NCI-H128 (cell line): Measurements from ENCODE around the gene PKP1.

ENCODE experiments used
- DNase-seq: peaks from one replicate; lab custom pipeline; 2025; ENCODE audit not compliant: unreplicated experiment; lab: John Stamatoyannopoulos, UW

Gene PKP1

DNA sequence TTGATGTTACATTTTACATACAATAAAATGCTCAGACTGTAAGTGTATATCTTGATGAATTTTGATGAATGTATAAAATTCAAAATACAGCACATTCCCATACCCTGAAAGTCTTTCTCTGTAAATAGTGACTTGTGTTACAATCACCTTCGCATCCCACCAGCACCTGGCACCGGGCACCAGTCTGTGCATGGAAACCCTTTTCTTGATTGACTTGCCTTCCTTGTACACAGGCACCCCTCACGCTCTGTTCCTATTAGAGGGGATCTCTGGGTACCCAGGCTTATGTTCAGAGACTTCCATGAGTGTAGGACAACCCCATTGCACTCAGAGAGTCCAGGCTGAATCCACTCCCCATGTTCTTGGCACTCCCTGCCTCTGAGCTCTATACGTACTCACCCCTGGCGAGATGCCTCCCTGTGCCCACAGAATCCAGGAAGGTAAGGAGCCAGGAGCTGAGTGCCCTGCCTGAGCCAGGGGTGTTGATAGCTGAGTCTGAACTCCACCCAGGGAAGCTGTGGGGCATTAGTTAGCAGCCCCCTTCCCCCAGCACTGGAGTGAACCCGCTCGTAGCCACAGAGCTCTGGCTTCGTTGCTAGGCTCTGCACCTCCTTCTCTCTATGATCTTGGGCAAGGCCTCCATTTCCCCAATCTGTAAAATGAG, 22.5 kb upstream of the PKP1 start:
- no peak for DNase-seq

DNA sequence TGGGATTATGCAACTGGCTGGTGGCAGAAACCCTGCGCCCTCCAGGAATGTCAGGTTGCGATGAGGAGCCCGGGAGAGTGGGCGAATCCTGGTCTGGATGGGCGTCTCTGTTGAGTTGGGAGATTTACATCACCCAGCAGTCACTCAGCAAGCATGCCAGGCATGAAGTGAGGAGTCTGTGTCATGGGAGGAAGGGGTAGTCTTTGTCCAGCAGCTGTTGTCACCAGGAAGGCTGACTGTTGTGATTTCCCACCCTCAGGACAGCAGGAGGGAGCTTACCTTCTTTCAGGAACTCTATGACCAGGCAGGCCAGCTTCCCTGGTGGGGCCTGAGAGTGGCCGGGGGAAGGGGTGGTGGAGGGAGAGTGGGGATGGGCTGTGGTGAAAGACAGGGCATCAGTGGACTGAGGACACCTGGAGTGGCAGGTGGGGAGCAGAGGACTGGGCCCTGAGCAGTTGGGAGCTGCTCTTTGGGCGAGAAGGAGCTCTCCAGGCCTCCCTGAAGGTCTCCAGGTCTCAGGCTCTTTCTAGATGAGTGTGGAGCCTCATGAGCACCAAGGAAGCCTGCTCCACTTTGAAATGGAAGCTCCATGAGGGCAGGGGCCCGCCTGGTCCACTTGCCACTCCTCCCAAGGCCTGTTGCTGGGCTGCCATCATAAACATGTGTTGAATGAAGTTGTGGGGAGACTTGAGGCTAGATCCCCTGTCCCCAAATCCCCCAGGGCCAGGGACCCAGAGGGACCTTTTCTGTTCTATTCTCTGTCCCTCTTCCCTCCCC, 21.3 kb upstream of the PKP1 start:
- DNase-seq: no peak

DNA sequence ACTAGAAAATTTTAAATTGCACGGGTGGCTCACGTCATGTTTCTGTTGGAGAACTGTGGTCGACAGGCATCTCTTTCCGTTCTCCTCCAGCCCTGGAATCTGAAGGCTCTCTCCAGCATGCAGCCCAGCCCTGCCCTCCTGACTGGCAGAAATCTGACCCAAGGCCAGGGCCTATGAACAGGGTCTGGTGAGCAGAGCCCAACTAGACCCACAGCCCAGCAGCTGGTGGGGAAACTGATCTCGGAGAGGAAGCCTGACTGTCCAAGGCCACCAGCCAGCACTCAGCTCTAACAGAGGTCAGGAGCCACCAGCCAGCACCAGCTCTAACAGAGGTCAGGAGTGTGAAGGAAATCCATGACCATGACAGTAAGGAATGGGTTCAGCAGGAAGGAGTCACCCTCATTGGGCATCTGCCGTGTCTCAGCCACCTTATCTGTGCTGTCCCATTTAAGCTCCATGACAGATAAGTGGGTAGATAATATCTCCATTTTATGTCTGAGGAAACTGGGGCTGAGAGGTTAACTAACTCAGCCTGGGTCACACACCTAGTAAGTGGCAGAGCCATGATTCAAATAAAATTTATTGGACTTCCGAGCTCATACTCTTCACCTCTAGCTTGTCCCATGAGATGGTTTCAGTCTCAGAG, 20.2 kb upstream of the PKP1 start:
- DNase-seq: no peak

DNA sequence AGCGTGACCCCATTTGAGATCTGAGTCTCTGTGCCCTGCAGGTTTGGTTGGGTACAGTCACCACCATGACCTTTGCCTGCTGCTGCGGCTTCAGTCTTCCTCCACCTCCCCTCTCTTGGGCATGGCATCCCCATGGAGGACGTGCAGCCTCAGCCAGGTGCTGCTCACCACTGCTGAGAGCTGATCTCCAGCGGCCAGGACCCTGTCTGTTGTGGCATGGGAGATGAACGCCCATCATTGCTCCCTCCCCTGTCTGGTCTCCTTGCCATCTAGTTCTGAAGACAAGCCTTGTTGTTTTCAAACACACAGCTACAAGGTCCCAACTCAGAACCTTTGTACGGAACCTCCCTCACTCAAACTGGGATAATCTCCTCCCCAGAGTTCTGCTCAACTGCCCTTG, 19.2 kb upstream of the PKP1 start:
- DNase-seq: no peak

DNA sequence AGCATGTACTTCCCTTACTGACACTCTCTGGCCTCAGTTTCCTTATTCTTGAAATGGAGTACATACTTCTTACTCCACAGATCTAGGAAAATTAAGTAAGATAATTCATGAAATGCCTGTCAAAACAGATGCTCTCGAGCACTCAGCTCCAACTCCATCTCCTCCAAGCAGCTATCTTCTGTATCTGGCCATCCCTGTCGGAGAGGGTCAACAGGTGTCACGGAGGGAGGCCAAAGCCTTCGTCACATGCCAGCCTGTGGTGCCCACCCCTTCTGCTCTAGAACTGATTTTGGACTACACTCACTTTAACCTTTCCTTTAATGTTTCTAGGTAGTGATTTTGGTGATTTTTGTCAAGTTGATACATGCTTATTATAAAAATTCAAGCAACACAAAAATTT, 18.8 kb upstream of the PKP1 start:
- DNase-seq: no peak

- no peak for DNase-seq
Observed at GRCh38 chr1:201265756-201266155, 17.6 kb upstream of the PKP1 start.

DNA sequence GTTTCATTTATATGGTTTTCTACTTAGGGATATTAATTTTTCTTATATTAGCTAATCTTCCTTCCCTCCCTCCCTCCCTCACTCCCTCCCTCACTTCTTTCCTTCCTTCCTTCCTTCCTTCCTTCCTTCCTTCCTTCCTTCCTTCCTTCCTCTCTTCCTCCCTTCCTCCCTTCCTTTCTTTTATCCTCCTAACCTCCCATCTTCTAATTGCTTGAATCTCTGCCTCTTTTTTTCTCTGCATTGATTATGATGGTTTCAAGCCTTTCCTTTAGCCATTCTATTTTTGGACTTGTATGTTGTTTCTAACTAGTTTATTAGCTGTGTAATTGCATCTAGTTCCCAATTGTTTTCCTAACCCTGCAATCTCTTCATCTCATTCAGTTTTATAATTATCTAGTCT, 17.0 kb upstream of the PKP1 start:
- DNase-seq: no peak

DNA sequence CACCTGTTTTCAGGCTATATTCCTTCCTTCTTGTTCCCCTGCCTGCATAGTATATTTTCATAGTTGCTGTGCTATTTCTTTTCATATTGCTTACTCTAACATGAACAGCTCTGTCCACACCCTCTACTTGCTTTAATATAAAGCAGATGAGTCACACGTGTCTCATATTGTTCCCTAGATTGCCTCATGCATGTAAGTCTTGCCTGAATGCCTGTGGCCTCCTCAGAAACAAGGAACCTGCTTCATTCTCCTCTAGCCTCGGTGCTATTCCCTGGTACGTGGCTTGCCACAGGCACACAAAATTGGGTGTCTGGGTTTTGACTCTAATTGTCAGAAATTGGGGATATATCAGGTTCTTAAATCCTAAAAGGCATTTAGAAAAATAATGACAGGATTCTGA, 16.5 kb upstream of the PKP1 start:
- DNase-seq: no peak

GRCh38 chr1:201267481-201268229, 15.7 kb upstream of the PKP1 start:
- DNase-seq: no peak

DNA sequence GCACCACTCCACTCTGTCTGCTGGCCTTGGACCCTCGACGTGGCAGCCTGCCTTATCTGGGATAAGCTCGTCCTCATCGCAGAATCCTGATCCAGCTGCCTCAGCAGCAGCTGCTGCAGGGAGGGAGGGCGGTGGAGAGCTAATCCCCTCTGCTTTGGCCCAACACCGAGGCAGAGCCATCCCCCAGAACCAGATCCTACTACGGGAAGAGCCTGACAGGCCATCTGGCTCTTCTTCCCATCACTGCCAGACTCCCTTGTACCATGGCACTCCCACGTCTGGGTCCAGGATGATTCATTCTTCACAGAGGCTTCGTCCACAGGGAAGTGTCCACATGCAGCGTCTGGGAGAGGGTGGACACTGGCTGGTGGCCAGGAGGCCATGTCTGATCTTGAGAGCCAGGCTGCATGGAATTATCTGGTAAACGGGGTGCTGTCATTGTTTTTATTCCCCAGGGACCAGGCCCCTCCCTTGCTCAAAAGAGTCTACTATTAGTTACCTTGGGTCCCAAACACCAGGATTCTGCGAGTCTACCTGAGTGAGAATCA, 14.6 kb upstream of the PKP1 start:
- DNase-seq: no peak

- no peak for DNase-seq
Observed at GRCh38 chr1:201269281-201269680, 14.0 kb upstream of the PKP1 start.

GRCh38 chr1:201269900-201270410, 13.4 kb upstream of the PKP1 start:
- no peak for DNase-seq

DNA sequence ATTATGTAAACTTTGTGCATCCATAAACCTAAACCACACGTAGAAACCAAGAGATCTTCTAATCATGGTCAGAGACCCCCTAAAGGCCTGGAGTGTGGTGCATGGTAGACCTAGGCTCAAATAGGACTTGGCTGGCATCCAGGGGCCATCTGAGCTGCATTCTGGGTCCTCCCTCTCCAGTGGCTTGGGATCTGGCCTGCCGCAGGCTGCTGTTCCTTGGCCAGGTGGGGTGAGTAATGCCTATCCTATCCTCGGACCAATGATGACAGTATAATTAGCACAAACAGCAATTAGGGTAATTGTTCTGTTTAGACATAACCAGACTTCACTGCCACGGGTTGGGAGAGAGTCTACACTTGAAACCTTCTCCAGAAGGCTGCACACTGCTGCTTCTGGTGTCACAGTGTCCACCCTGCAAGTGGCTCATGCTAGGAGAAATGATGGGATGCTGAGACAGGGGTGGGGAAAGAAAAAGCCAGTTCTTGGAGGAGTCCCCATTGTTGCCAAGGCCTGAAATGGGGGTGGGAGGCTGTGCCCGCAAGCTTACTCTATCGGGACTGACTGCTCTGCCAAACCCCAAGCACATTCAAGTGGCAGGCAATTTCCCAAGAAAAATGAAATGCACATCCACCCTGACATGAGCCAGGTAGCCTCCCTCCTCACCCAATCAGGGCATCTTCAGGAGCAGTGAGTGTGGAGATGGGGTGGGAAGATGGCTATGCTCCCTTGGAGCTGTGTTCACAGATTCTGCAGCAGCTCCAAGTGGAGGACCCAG, 12.5 kb upstream of the PKP1 start:
- DNase-seq: no peak

DNA sequence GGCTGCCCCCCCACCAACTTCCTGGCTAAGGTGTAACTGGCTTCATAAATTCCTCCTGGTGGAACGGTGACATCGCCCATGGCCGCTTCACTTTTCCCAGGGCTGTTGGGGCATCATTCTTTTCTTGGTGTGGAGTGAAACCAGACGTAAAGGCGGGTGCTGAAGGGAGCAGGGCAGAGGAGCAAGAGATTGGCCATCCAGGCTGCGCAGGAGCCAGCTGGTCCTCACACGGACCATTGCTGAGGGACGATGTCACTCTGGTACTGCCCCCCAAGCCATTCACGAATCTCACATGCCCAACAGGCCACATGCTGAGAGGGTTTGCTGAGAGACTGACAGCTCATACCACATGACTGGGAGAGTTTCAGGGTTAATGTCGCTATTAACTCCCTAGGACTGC, 10.5 kb upstream of the PKP1 start:
- DNase-seq: no peak

DNA sequence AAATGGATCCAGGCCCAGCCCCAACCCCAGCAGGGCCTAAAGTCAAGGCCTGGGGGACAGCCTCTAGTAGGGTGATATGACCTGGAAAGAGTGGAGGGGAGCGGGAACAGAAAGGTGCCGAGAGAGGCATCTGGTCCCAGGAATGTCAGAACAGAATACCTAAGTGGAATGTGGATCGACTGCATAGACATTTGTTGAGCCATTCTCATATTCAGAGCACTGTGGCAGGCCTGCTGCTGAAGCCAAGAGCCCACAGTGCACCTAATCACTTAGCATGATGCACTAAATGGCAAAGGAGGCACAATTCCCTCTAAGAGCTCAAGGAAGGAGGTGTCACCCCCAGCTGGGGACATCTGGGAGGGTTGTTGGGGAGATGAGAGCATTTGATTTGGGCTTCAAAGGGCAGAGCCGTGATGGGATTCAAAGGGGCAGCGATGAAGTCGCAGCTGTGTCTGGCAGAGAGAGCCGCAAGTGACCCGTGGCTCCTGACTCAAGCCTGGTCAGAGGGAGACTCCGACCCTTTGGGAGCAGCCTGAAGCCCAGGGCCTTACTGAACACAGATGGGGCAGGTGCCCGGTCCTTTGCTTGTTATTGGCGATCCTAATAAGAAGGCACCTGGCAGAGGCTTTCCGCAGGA, 8.6 kb upstream of the PKP1 start:
- DNase-seq: no peak

DNA sequence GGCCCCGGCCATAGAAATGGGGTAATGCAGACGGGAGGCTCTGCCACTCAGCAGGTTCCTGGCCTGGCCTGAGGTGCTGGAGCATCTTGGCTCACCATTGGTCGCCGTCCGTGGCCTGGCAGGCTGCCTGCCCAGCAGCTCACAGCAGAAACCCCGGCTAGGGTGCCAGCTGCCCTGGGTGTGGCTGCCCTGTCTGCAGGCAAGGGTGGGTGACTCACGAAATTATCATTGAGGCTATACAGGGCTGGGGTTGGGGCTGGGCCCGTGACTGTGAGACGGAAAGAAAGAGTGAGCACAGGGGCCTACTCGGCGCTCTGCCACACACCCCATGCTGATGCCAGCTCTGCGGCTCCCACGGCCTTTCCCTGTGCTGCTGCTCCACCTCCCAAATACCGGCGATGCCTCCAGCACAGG, 8.0 kb upstream of the PKP1 start:
- DNase-seq: no peak

- DNase-seq: no peak
Observed at GRCh38 chr1:201276891-201277290, 6.4 kb upstream of the PKP1 start.

DNA sequence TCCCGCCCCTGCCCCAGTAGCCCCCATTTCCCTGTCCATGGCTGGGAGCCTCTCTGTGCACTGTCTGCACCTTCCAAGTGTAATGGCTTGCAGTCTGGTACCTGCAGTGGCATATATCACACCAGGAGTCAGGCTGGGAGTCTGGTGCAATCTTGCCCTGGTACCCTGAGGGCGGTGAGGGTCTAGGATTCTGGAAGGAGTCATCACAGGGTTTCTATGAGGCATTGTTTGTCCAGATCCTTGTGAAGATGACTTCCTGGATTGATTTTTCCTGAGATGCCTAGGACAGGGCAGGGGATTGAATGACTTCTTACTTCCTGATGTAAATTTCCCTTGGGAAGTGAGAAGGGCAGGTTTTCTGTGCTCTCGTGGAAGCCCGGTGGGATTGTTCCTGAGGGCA, 5.9 kb upstream of the PKP1 start:
- no peak for DNase-seq

DNA sequence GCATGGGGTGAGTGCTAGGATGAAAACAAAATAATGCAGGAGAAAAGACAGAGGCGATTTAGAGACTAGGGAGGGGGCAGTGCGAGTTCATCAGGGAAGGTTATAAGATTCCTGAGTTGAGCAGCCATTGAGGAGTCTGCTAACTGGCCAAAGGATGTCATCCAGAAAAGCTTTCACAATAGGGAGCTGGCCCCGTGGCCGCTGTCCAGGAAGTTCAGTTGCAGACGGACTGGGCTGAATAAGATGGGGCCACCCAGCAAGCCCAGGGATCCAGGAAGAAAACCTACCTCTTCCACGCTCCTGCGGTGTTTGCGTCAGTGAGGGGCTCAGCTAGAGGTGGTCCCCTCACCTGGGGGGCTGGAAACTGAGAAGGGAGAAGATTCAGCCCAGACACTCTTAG, 4.0 kb upstream of the PKP1 start:
- no peak for DNase-seq

DNA sequence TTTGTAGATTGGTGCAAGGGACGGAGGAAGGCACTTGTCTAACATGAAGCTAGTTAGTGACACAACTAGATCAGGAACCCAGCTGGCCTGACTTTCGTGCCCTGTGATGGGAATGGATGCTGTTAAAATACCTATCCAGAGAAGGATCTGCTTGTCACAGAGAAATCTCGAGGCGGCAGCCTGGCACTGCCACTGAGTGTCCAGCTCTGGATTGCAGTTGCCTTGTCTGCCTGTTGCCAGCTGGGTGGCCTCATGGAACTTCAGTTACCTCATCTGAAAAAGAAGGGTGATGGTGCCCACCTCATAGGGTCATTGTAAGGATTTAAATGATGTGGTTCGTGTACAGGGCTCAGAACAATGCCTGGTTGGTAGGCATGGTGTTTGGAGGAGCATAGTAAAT, 2.4 kb upstream of the PKP1 start:
- DNase-seq: no peak
